Measurements from ENCODE around the gene SLK. TPM values are rescaled to one million over a fixed set of nuclear protein-coding genes. Genes with fewer than 3 reads are reported as not detected.

SLK gene
- total RNA-seq, 1 experiment from 2014 or later: 25.6 TPM

- CTCF ChIA-PET: no interaction called here
Observed at GRCh38 chr10:104036069-104036384, 69.1 kb downstream of the SLK start.

DNA sequence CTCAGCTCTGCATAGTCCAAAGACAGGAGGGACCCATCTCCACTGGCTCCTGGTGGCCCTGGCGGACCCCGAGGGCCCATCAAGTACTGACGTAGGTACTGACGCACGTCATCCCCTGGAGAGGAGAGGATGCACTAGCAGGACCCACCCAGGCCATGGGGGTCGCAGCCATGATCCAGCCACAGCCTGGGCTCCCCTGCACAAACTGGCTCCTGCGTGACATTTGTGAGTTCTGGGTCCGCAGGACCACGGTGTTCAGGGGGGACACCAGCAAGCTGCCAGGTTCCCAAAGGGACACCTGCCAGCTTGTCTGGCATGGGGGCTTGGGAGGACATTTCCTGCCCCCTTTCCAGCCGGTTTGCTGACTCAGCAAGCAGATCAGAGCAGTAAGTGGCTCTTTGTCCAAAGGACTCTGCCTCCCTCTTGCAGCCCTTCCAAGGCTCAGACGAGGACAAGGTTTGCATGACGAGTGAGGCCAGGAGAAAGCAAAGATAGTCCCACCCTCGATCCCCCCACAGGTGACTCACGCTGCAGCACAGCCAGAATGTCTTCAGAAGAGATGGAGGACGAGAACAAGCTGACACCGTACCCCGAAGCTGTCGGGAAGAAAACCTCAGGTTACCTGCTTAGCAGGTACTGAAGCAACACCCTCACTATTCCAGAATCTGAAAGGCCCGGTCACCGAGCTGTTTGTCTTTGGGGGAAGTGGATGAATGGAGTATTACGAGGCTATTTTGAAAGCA, 69.7 kb downstream of the SLK start:
- Mint-ChIP-seq H3K36me3 (ENCODE audit: insufficient read depth, unreplicated experiment) (peaks cover 8% of the 10 kb centered on the region), H3K4me1 (ENCODE audit: low read depth, unreplicated experiment) (no peaks in the 10 kb centered on the region), H3K9me3 (ENCODE audit: low read depth, unreplicated experiment) (no peaks in the 10 kb centered on the region), H3K27me3 (ENCODE audit: unreplicated experiment) (no peaks in the 10 kb centered on the region), H3K27ac (ENCODE audit: unreplicated experiment) (no peak overlapping the region), H3K4me3 (ENCODE audit: low read depth, unreplicated experiment) (no peak overlapping the region)
- CTCF ChIA-PET: no interaction called here
- TF ChIP-seq, protein P1, sequence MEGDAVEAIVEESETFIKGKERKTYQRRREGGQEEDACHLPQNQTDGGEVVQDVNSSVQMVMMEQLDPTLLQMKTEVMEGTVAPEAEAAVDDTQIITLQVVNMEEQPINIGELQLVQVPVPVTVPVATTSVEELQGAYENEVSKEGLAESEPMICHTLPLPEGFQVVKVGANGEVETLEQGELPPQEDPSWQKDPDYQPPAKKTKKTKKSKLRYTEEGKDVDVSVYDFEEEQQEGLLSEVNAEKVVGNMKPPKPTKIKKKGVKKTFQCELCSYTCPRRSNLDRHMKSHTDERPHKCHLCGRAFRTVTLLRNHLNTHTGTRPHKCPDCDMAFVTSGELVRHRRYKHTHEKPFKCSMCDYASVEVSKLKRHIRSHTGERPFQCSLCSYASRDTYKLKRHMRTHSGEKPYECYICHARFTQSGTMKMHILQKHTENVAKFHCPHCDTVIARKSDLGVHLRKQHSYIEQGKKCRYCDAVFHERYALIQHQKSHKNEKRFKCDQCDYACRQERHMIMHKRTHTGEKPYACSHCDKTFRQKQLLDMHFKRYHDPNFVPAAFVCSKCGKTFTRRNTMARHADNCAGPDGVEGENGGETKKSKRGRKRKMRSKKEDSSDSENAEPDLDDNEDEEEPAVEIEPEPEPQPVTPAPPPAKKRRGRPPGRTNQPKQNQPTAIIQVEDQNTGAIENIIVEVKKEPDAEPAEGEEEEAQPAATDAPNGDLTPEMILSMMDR (IDR thresholded peaks at IDR 0.05; ENCODE audit: unreplicated experiment): no peak
- intact Hi-C loops (cut with micrococcal nuclease; ENCODE audit: unreplicated experiment): no loop called here
- DNase-seq: no peak
- no TSS peak for BruUV-seq (replicated peaks)

More at GRCh38 chr10:104036069-104036384, 69.1 kb downstream of the SLK start:
- no TSS peak for BruUV-seq (replicated peaks)
- intact Hi-C loops (cut with micrococcal nuclease; ENCODE audit: unreplicated experiment): no loop called here
- no peaks in the 10 kb centered on the region for H3K4me1 Mint-ChIP-seq (ENCODE audit: low read depth, unreplicated experiment)
- H3K36me3 Mint-ChIP-seq (ENCODE audit: insufficient read depth, unreplicated experiment): peaks cover 13% of the 10 kb centered on the region
- H3K27me3 Mint-ChIP-seq (ENCODE audit: unreplicated experiment): no peaks in the 10 kb centered on the region
- no peak overlapping the region for H3K27ac Mint-ChIP-seq (ENCODE audit: unreplicated experiment)
- no peak overlapping the region for H3K4me3 Mint-ChIP-seq (ENCODE audit: low read depth, unreplicated experiment)
- no peaks in the 10 kb centered on the region for H3K9me3 Mint-ChIP-seq (ENCODE audit: low read depth, unreplicated experiment)
- no peak for DNase-seq
- TF ChIP-seq, protein P1 (IDR thresholded peaks at IDR 0.05; ENCODE audit: unreplicated experiment): no peak

GRCh38 chr10:104037261-104037951, 70.5 kb downstream of the SLK start:
- H3K36me3 Mint-ChIP-seq (ENCODE audit: insufficient read depth, unreplicated experiment): peaks cover 6% of the 10 kb centered on the region
- BruUV-seq (replicated peaks): no TSS peak
- intact Hi-C loops (cut with micrococcal nuclease; ENCODE audit: unreplicated experiment): no loop called here
- CTCF ChIA-PET: no interaction called here
- no peaks in the 10 kb centered on the region for H3K9me3 Mint-ChIP-seq (ENCODE audit: low read depth, unreplicated experiment)
- H3K4me3 Mint-ChIP-seq (ENCODE audit: low read depth, unreplicated experiment): no peak overlapping the region
- H3K27me3 Mint-ChIP-seq (ENCODE audit: unreplicated experiment): no peaks in the 10 kb centered on the region
- TF ChIP-seq, protein P1 (IDR thresholded peaks at IDR 0.05; ENCODE audit: unreplicated experiment): no peak
- H3K4me1 Mint-ChIP-seq (ENCODE audit: low read depth, unreplicated experiment): no peaks in the 10 kb centered on the region
- no peak overlapping the region for H3K27ac Mint-ChIP-seq (ENCODE audit: unreplicated experiment)
- DNase-seq: no peak

DNA sequence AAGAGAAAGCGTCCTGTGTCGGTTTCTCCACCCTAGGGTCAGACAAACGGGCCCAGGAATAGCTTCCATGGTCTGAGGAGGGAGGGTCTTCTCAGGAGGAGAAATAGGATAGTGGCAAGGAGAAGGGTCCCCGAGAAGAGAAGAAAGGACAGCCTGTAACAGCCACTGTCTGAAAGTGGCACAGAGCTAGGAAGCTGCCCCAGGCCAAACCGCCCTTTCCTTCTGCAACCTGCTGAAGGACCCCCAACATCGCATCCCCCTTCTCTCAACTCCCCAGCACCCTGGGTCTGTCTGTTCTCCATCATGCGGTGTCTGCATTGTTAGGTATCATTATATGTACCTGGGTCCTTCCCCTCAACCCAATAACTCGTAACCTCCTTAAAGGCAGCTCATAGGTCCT, 71.6 kb downstream of the SLK start:
- Mint-ChIP-seq H3K9me3 (ENCODE audit: low read depth, unreplicated experiment) (no peaks in the 10 kb centered on the region), H3K4me3 (ENCODE audit: low read depth, unreplicated experiment) (no peak overlapping the region), H3K27me3 (ENCODE audit: unreplicated experiment) (no peaks in the 10 kb centered on the region), H3K36me3 (ENCODE audit: insufficient read depth, unreplicated experiment) (no peaks in the 10 kb centered on the region), H3K27ac (ENCODE audit: unreplicated experiment) (no peak overlapping the region), H3K4me1 (ENCODE audit: low read depth, unreplicated experiment) (no peaks in the 10 kb centered on the region)
- BruUV-seq (replicated peaks): no TSS peak
- CTCF ChIA-PET: no interaction called here
- intact Hi-C loops (cut with micrococcal nuclease; ENCODE audit: unreplicated experiment): no loop called here
- TF ChIP-seq, protein P1 (IDR thresholded peaks at IDR 0.05; ENCODE audit: unreplicated experiment): no peak
- no peak for DNase-seq
